HepG2 (cell line): ENCODE results near the gene PTGR2.

Experiments used
- ASH2L ChIP-seq: fragments of 300-600, 200-600 bp; sonication (generic); IDR thresholded peaks from 2 replicates; pipeline ENCODE4 v1.7.0; 2017; ENCODE audit warnings: low read depth, mild to moderate bottlenecking, moderate library complexity, mixed read lengths, low read length; ENCODE audit not compliant: insufficient read length
- GTF3A ChIP-seq: sonication (generic); formaldehyde crosslinking; conservative IDR thresholded peaks from 2 replicates; pipeline ENCODE4 v1.4.0; 2020; ENCODE audit warnings: mild to moderate bottlenecking, missing genetic modification reagents
- KDM5B ChIP-seq: sonication (generic); formaldehyde crosslinking; IDR thresholded peaks from 2 replicates; pipeline ENCODE4 v1.4.0; 2020; ENCODE audit warnings: missing genetic modification reagents, mild to moderate bottlenecking, borderline replicate concordance
- POLR2G ChIP-seq: fragments of 200-400 bp; formaldehyde crosslinking; IDR thresholded peaks from 2 replicates; pipeline ENCODE4 v1.6.1; 2018; ENCODE audit warnings: mild to moderate bottlenecking, low read depth, low read length, moderate library complexity
- TCF12 ChIP-seq, 2 experiments: fragments of 450-650 bp in 1 of 2; sonication (generic) in 1 of 2; formaldehyde crosslinking in 1 of 2; IDR thresholded peaks; 2 replicates each; pipeline versions ENCODE4 v1.6.1 to v1.8.0; 2017 to 2022; ENCODE audit warnings: antibody characterized with exemption in 1 of 2, mild to moderate bottlenecking in 1 of 2, missing genetic modification reagents in 1 of 2, moderate library complexity in 1 of 2
- ZFAT ChIP-seq: sonication (generic); formaldehyde crosslinking; conservative IDR thresholded peaks from 2 replicates; pipeline ENCODE4 v1.8.1; 2023; ENCODE audit warnings: missing genetic modification reagents, inconsistent platforms
- ZNF20 ChIP-seq: sonication (generic); formaldehyde crosslinking; IDR thresholded peaks from 2 replicates; pipeline ENCODE4 v1.4.0; 2020; ENCODE audit warnings: mild to moderate bottlenecking, moderate library complexity, missing genetic modification reagents
- ZNF207 ChIP-seq: fragments of 450-650 bp; IDR thresholded peaks from 2 replicates; pipeline ENCODE4 v1.6.1; 2016; ENCODE audit warnings: antibody characterized with exemption, borderline replicate concordance

- TF ChIP-seq ZNF20 (CRISPR knock-in tag) (no peak), POLR2G (no peak), ZNF207 (no peak), GTF3A (CRISPR knock-in tag) (no peak), TCF12 (IDR thresholded peaks at IDR 0.05) (no peak), TCF12 (CRISPR knock-in tag; IDR thresholded peaks at IDR 0.05) (no peak), ASH2L (no peak), KDM5B (CRISPR knock-in tag) (no peak), ZFAT (CRISPR knock-in tag) (no peak)
Measured at GRCh38 chr14:73804636-73805035, 47.0 kb upstream of the PTGR2 start.
